PC-3 (cell line): ENCODE data around the gene CYP2C9. TPM values are rescaled to one million over a fixed set of nuclear protein-coding genes. Genes with fewer than 3 reads are reported as not detected.

ENCODE experiments used
- ATAC-seq: fragments of 200-7000 bp; cut with Tn5 transposase; 2 replicates; pipeline ENCODE4 v1.9.1; 2020; ENCODE audit warnings: mild to moderate bottlenecking, moderate library complexity
- BruUV-seq: library from RNA; stranded (reverse); fragments of 400-500 nt; replicated peaks from 2 replicates; lab custom pipeline; 2021; lab: Mats Ljungman, UMichigan
- CTCF ChIA-PET: fragments of 300-600 bp; sonication (Branson Sonifier 250); formaldehyde crosslinking; loops from one replicate; lab custom pipeline; 2022; ENCODE audit warnings: antibody characterized with exemption; lab: Charles Lee
- POLR2A ChIA-PET: fragments of 300-600 bp; sonication (Branson Sonifier 250); formaldehyde crosslinking; loops from one replicate; lab custom pipeline; 2022; ENCODE audit warnings: antibody characterized with exemption; ENCODE audit not compliant: unreplicated experiment; lab: Charles Lee
- DNase-seq: peaks from one replicate; pipeline ENCODE4 v3.0.0-alpha.2; 2015
- H2AFZ ChIP-seq: fragments of 300-600 bp; sonication (generic); 2 replicates; pipeline ENCODE4 v1.6.0; 2016; ENCODE audit warnings: antibody characterized with exemption, low read length
- H3F3A ChIP-seq: fragments of 300-600 bp; sonication (generic); one replicate; pipeline ENCODE4 v1.6.0; 2017; ENCODE audit warnings: antibody characterized with exemption, low read length, control low read depth, mild to moderate bottlenecking; ENCODE audit not compliant: unreplicated experiment
- H3K27ac ChIP-seq: fragments of 300-600 bp; sonication (generic); 2 replicates; pipeline ENCODE4 v1.5.1; 2016; ENCODE audit warnings: mild to moderate bottlenecking, low read length
- H3K27me3 ChIP-seq: fragments of 300-600 bp; sonication (generic); 2 replicates; pipeline ENCODE4 v1.6.1; 2016; ENCODE audit warnings: low read length, mixed read lengths
- H3K36me3 ChIP-seq: fragments of 300-600 bp; sonication (generic); 2 replicates; pipeline ENCODE4 v1.6.1; 2016; ENCODE audit warnings: low read depth, mixed run types, low read length, mixed read lengths
- H3K4me1 ChIP-seq: fragments of 300-600 bp; sonication (generic); 2 replicates; pipeline ENCODE4 v1.5.1; 2016; ENCODE audit warnings: low read length; ENCODE audit not compliant: insufficient read depth
- H3K4me2 ChIP-seq: fragments of 300-600 bp; sonication (generic); 2 replicates; pipeline ENCODE4 v1.6.0; 2016; ENCODE audit warnings: low read length
- H3K4me3 ChIP-seq: fragments of 300-600 bp; sonication (generic); 2 replicates; pipeline ENCODE4 v1.5.1; 2016; ENCODE audit warnings: mild to moderate bottlenecking, low read length, mixed read lengths
- H3K79me2 ChIP-seq: fragments of 300-600 bp; sonication (generic); 2 replicates; pipeline ENCODE4 v1.6.1; 2017; ENCODE audit warnings: low read length, mixed read lengths
- H3K9ac ChIP-seq: fragments of 300-600 bp; sonication (generic); 2 replicates; pipeline ENCODE4 v1.6.0; 2016; ENCODE audit warnings: mild to moderate bottlenecking, low read length
- H3K9me2 ChIP-seq: fragments of 300-600 bp; sonication (generic); replicated peaks from 2 replicates; pipeline ENCODE4 v1.6.1; 2016; ENCODE audit warnings: mixed run types, low read length, mixed read lengths
- H3K9me3 ChIP-seq: fragments of 300-600 bp; sonication (generic); 2 replicates; pipeline ENCODE4 v1.6.1; 2016; ENCODE audit warnings: low read length, mixed read lengths
- H4K20me1 ChIP-seq: fragments of 300-600 bp; sonication (generic); 2 replicates; pipeline ENCODE4 v1.6.1; 2016; ENCODE audit warnings: low read length, mixed read lengths
- EZH2 ChIP-seq: fragments of 300-600 bp; sonication (generic); IDR thresholded peaks from one replicate; pipeline ENCODE4 v1.6.1; 2017; ENCODE audit warnings: antibody characterized with exemption, mild to moderate bottlenecking, low read length; ENCODE audit not compliant: unreplicated experiment
- EZH2phosphoT487 ChIP-seq: fragments of 300-600 bp; sonication (generic); IDR thresholded peaks from 2 replicates; pipeline ENCODE4 v1.6.1; 2018; ENCODE audit warnings: mild to moderate bottlenecking, antibody characterized with exemption, low read length, borderline replicate concordance
- intact Hi-C: fragments of 100-400 bp; cut with micrococcal nuclease; formaldehyde crosslinking; loops from 2 replicates; pipeline ENCODE4 v1.9.0; 2023
- total RNA-seq: library from RNA; depleted of rRNA; stranded (reverse); fragments of >200 nt; gene quantifications from 2 replicates; pipeline ENCODE4 v1.2.3, GENCODE V29; 2014
- TF ChIP-seq, protein P1 (sequence below): fragments of 300-600 bp; sonication (generic); conservative IDR thresholded peaks from 2 replicates; pipeline ENCODE4 v1.5.1; 2017; ENCODE audit warnings: antibody characterized with exemption, low read depth, mild to moderate bottlenecking, low read length

The CYP2C9 gene
- total RNA-seq, 1 experiment from 2014 or later: not detected

DNA sequence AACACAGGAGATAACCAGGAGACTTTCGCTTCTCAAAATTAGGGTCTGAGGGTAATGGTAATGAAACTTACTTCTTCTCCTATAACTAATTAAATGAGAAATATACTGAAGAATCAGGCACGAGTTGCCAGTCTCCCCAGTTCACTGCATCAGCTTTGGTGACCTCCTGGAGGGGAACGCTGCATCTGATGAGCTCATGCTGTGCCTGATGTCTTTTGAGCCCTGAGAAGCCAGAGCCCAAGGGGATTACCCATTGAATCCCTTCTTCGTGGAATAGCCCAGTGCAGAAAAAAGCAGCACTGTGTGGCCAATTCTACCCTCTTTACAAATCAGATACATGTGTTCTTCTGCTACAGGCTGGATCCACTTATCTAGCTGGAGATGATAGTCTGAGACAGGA is 45.1 kb downstream of the CYP2C9 start:
- H3K27me3 ChIP-seq: no peaks in the 10 kb centered on the region
- ATAC-seq (no peak), DNase-seq (no peak)
- TF ChIP-seq, protein P1, sequence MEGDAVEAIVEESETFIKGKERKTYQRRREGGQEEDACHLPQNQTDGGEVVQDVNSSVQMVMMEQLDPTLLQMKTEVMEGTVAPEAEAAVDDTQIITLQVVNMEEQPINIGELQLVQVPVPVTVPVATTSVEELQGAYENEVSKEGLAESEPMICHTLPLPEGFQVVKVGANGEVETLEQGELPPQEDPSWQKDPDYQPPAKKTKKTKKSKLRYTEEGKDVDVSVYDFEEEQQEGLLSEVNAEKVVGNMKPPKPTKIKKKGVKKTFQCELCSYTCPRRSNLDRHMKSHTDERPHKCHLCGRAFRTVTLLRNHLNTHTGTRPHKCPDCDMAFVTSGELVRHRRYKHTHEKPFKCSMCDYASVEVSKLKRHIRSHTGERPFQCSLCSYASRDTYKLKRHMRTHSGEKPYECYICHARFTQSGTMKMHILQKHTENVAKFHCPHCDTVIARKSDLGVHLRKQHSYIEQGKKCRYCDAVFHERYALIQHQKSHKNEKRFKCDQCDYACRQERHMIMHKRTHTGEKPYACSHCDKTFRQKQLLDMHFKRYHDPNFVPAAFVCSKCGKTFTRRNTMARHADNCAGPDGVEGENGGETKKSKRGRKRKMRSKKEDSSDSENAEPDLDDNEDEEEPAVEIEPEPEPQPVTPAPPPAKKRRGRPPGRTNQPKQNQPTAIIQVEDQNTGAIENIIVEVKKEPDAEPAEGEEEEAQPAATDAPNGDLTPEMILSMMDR: no peak
- TF ChIP-seq EZH2 (no peak), EZH2phosphoT487 (no peak)
- no peak overlapping the region for H3K27ac ChIP-seq
- H4K20me1 ChIP-seq: no peaks in the 10 kb centered on the region
- no peaks in the 10 kb centered on the region for H3K9me2 ChIP-seq
- intact Hi-C loops: no loop called here
- POLR2A ChIA-PET: no interaction called here
- no peaks in the 10 kb centered on the region for H3K79me2 ChIP-seq
- H3K4me1 ChIP-seq: no peaks in the 10 kb centered on the region
- H3K9me3 ChIP-seq: no peaks in the 10 kb centered on the region
- no peak overlapping the region for H3K4me2 ChIP-seq
- H3F3A ChIP-seq: no peaks in the 10 kb centered on the region
- no TSS peak for BruUV-seq
- no peak overlapping the region for H2AFZ ChIP-seq
- H3K9ac ChIP-seq: no peak overlapping the region
- CTCF ChIA-PET: no interaction called here
- no peak overlapping the region for H3K4me3 ChIP-seq
- H3K36me3 ChIP-seq: no peaks in the 10 kb centered on the region

DNA sequence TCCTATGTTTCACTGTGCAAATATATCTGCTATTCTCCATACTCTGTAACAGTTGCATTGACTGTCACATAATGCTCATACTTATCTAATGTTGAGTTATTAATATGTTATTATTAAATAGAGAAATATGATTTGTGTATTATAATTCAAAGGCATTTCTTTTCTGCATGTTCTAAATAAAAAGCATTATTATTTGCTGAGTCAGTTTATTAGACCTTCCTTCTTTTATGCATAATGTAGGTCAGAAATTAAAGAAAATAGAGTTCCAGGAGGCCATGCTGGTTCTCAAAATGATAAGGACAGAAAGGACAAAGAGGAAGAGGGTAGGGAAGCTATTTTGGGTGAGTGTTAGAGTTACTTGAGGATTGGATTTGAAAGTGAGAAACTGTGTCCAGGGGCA is 50.7 kb downstream of the CYP2C9 start:
- Histone ChIP-seq H2AFZ (no peak overlapping the region), H4K20me1 (no peaks in the 10 kb centered on the region), H3K79me2 (no peaks in the 10 kb centered on the region), H3K9ac (no peak overlapping the region), H3K4me1 (no peaks in the 10 kb centered on the region), H3K4me2 (no peak overlapping the region), H3K27ac (no peak overlapping the region), H3K9me2 (no peaks in the 10 kb centered on the region), H3K27me3 (no peaks in the 10 kb centered on the region), H3K36me3 (no peaks in the 10 kb centered on the region), H3K4me3 (no peak overlapping the region), H3F3A (no peaks in the 10 kb centered on the region), H3K9me3 (no peaks in the 10 kb centered on the region)
- ATAC-seq (no peak), DNase-seq (no peak)
- TF ChIP-seq, protein P1: no peak
- no peak for TF ChIP-seq EZH2
- no peak for TF ChIP-seq EZH2phosphoT487
- POLR2A ChIA-PET: no interaction called here
- no TSS peak for BruUV-seq
- CTCF ChIA-PET: no interaction called here
- intact Hi-C loops: no loop called here

DNA sequence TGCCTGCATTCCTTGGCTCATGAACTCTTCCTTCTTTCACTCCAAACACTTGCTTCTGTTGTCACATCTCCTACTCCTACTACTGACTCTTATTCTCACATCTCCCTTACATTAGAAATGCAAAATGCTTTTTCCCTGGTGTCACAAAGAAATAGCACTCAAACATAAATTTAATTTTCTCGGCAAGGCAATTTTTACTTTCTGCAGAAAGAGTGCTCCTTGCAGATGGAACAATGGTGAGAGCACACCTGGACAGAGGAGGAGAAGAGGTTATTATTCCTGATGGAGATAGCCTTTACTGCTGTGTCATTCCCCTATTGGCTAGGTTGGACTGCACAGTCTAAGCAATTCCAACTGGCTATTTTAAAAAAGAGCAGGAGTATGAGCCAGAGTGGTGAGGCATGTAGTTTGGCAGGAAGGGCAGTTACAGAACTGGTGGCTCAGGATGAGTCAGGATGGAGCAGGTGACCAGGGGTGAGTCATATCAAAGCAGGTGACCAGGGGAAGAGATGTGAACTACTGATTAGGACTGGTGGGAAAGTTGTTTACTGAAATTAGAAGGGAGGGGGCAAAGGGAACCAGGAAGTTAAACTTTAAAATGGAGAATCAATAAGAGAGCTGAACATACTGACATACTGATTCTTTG is 52.9 kb downstream of the CYP2C9 start:
- Histone ChIP-seq H3K9me2 (no peaks in the 10 kb centered on the region), H3K79me2 (no peaks in the 10 kb centered on the region), H4K20me1 (no peaks in the 10 kb centered on the region), H3K36me3 (no peaks in the 10 kb centered on the region), H3K4me1 (no peaks in the 10 kb centered on the region), H3K4me3 (no peak overlapping the region), H3K27me3 (no peaks in the 10 kb centered on the region), H2AFZ (no peak overlapping the region), H3K4me2 (no peak overlapping the region), H3K27ac (no peak overlapping the region), H3F3A (no peaks in the 10 kb centered on the region), H3K9ac (no peak overlapping the region), H3K9me3 (no peaks in the 10 kb centered on the region)
- CTCF ChIA-PET: no interaction called here
- peak; percentile 24 for ATAC-seq
- BruUV-seq: no TSS peak
- peak; percentile 37 for DNase-seq
- TF ChIP-seq EZH2: no peak
- POLR2A ChIA-PET: no interaction called here
- intact Hi-C loops: no loop called here
